H1 (cell line): ENCODE measurements around the gene RAB11FIP3. TPM values are rescaled to one million over a fixed set of nuclear protein-coding genes. Genes with fewer than 3 reads are reported as not detected.

Experiments
- CTCF ChIA-PET: fragments of 300-600 bp; sonication (Branson Sonifier 250); formaldehyde crosslinking; loops from one replicate; lab custom pipeline; 2021; ENCODE audit not compliant: partially characterized antibody; lab: Charles Lee
- POLR2A ChIA-PET: fragments of 300-600 bp; sonication (Branson Sonifier 250); formaldehyde crosslinking; loops from one replicate; lab custom pipeline; 2021; ENCODE audit warnings: inconsistent platforms; ENCODE audit not compliant: partially characterized antibody; lab: Charles Lee
- DNase-seq, 2 experiments: peaks; one replicate each; pipeline versions ENCODE4 v3.0.0 to v3.0.0-alpha.2; 2010 to 2022; ENCODE audit warnings: low spot score in 2 of 2, low read depth in 1 of 2, mixed read lengths in 1 of 2
- FAIRE-seq: peaks from 2 replicates; lab custom pipeline; 2011; peaks lifted over from hg19 to GRCh38; lab: Jason Lieb, UNC
- H2AFZ ChIP-seq: 2 replicates; pipeline ENCODE4 v1.8.1; 2012; ENCODE audit warnings: low read length, inconsistent platforms
- H2AK5ac ChIP-seq: 2 replicates; pipeline ENCODE4 v1.6.1; 2013; ENCODE audit warnings: low read depth, low read length
- H2BK120ac ChIP-seq: replicated peaks from 2 replicates; pipeline ENCODE3; 2013; ENCODE audit warnings: low read depth, low read length, inconsistent platforms
- H2BK12ac ChIP-seq: 2 replicates; pipeline ENCODE4 v1.6.1; 2013; ENCODE audit warnings: low read depth, low read length
- H2BK15ac ChIP-seq: 2 replicates; pipeline ENCODE4 v1.6.1; 2013; ENCODE audit warnings: low read length
- H2BK20ac ChIP-seq: 2 replicates; pipeline ENCODE4 v1.6.1; 2013; ENCODE audit warnings: low read length
- H2BK5ac ChIP-seq: 2 replicates; pipeline ENCODE4 v1.6.1; 2013; ENCODE audit warnings: low read depth, low read length
- H3K14ac ChIP-seq: 2 replicates; pipeline ENCODE4 v1.6.1; 2013; ENCODE audit warnings: inconsistent platforms; ENCODE audit not compliant: insufficient read length
- H3K18ac ChIP-seq: 2 replicates; pipeline ENCODE4 v1.6.1; 2013; ENCODE audit warnings: low read length; ENCODE audit errors: extremely low read depth
- H3K23ac ChIP-seq: 2 replicates; pipeline ENCODE4 v1.6.1; 2013; ENCODE audit warnings: inconsistent platforms; ENCODE audit not compliant: insufficient read length
- H3K23me2 ChIP-seq: 2 replicates; pipeline ENCODE4 v1.6.1; 2013; ENCODE audit warnings: low read depth, low read length
- H3K27ac ChIP-seq: 2 replicates; pipeline ENCODE4 v1.6.1; 2011; ENCODE audit warnings: low read depth, low read length, inconsistent platforms
- H3K27me3 ChIP-seq, 4 experiments: replicated peaks in 1 of 4; 1 replicate in 1 of 4; 2 replicates in 3 of 4; pipeline versions ENCODE4 v1.6.1 to v1.8.1; 2011 to 2013; ENCODE audit warnings: low read length in 3 of 4, mild to moderate bottlenecking in 3 of 4, inconsistent platforms in 2 of 4, mixed read lengths in 2 of 4, moderate library complexity in 1 of 4; ENCODE audit not compliant: control insufficient read depth in 3 of 4, insufficient read depth in 3 of 4; ENCODE audit errors: extremely low read depth in 1 of 4
- H3K36me3 ChIP-seq, 4 experiments: 2 replicates each; pipeline versions ENCODE4 v1.6.1 to v1.8.1; 2011 to 2013; ENCODE audit warnings: mild to moderate bottlenecking in 4 of 4, low read length in 3 of 4, moderate library complexity in 2 of 4, control low read depth in 1 of 4, inconsistent platforms in 1 of 4; ENCODE audit not compliant: insufficient read depth in 4 of 4, control insufficient read depth in 2 of 4
- H3K4ac ChIP-seq: replicated peaks from 2 replicates; pipeline ENCODE3; 2013; ENCODE audit warnings: low read length, low read depth, mixed read lengths, inconsistent platforms; ENCODE audit not compliant: insufficient read length
- H3K4me1 ChIP-seq, 4 experiments: replicated peaks in 1 of 4; 1 replicate in 1 of 4; 2 replicates in 3 of 4; pipeline versions ENCODE4 v1.6.1 to v1.8.1; 2011 to 2013; ENCODE audit warnings: low read length in 3 of 4, inconsistent platforms in 2 of 4, mixed read lengths in 1 of 4; ENCODE audit not compliant: insufficient read depth in 4 of 4, control insufficient read depth in 3 of 4
- H3K4me2 ChIP-seq, 2 experiments: 2 replicates each; pipeline versions ENCODE4 v1.6.1 to v1.8.1; 2011 to 2013; ENCODE audit warnings: low read depth in 2 of 2, low read length in 2 of 2, control low read depth in 1 of 2, inconsistent platforms in 1 of 2, mild to moderate bottlenecking in 1 of 2; ENCODE audit not compliant: insufficient read depth in 1 of 2
- H3K4me3 ChIP-seq, 4 experiments: fragments of 200-600, 300-600 bp in 1 of 4; sonication (generic), shearing (Covaris generic), sonication (Bioruptor Twin) in 1 of 4; 2 replicates each; pipeline versions ENCODE4 v1.5.1 to v1.8.1; 2011 to 2016; ENCODE audit warnings: low read length in 4 of 4, low read depth in 3 of 4, control low read depth in 2 of 4, inconsistent platforms in 2 of 4, mild to moderate bottlenecking in 2 of 4, mixed read lengths in 1 of 4, moderate library complexity in 1 of 4; ENCODE audit not compliant: insufficient read depth in 2 of 4; ENCODE audit errors: extremely low read depth in 1 of 4
- H3K56ac ChIP-seq: replicated peaks from 2 replicates; pipeline ENCODE3; 2013; ENCODE audit warnings: low read depth, mild to moderate bottlenecking, mixed read lengths, low read length, inconsistent platforms; ENCODE audit not compliant: insufficient read length
- H3K79me1 ChIP-seq: 2 replicates; pipeline ENCODE4 v1.6.1; 2013; ENCODE audit warnings: low read depth, low read length, control low read depth
- H3K79me2 ChIP-seq, 2 experiments: 2 replicates each; pipeline versions ENCODE4 v1.6.1 to v1.8.1; 2012 to 2013; ENCODE audit warnings: low read length in 2 of 2, mild to moderate bottlenecking in 2 of 2, inconsistent platforms in 1 of 2; ENCODE audit not compliant: insufficient read depth in 2 of 2, control insufficient read depth in 1 of 2
- H3K9ac ChIP-seq, 4 experiments: replicated peaks in 1 of 4; 1 replicate in 1 of 4; 2 replicates in 3 of 4; pipeline versions ENCODE4 v1.6.1 to v1.8.1; 2011 to 2013; ENCODE audit warnings: low read depth in 3 of 4, low read length in 3 of 4, control low read depth in 2 of 4, mild to moderate bottlenecking in 2 of 4, moderate library complexity in 2 of 4, inconsistent platforms in 1 of 4; ENCODE audit errors: extremely low read depth in 1 of 4
- H3K9me3 ChIP-seq, 2 experiments: 2 replicates each; pipeline versions ENCODE4 v1.6.1 to v1.8.1; 2012 to 2013; ENCODE audit warnings: mild to moderate bottlenecking in 2 of 2, moderate library complexity in 2 of 2, control low read depth in 1 of 2, inconsistent platforms in 1 of 2, low read depth in 1 of 2, low read length in 1 of 2, mixed read lengths in 1 of 2; ENCODE audit not compliant: insufficient read depth in 2 of 2
- H4K20me1 ChIP-seq, 2 experiments: replicated peaks in 1 of 2; 2 replicates each; pipeline versions ENCODE3 to v1.8.1; 2011 to 2013; ENCODE audit warnings: inconsistent platforms in 2 of 2, low read length in 2 of 2, mild to moderate bottlenecking in 1 of 2; ENCODE audit not compliant: insufficient read depth in 2 of 2, control insufficient read depth in 1 of 2
- H4K5ac ChIP-seq: 2 replicates; pipeline ENCODE4 v1.6.1; 2013; ENCODE audit warnings: low read length, low read depth, mixed read lengths, inconsistent platforms; ENCODE audit not compliant: insufficient read length
- H4K8ac ChIP-seq: 2 replicates; pipeline ENCODE4 v1.8.0; 2013; ENCODE audit warnings: mild to moderate bottlenecking, moderate library complexity, low read length, inconsistent platforms; ENCODE audit not compliant: insufficient read depth; ENCODE audit errors: extremely low read depth
- H4K91ac ChIP-seq: replicated peaks from 2 replicates; pipeline ENCODE3; 2013; ENCODE audit warnings: low read length, mixed read lengths, inconsistent platforms; ENCODE audit not compliant: insufficient read length
- CTBP2 ChIP-seq: IDR thresholded peaks from 2 replicates; pipeline ENCODE4 v1.7.0; 2011; ENCODE audit warnings: borderline replicate concordance, mild to moderate bottlenecking, moderate library complexity, mixed read lengths, low read length; ENCODE audit not compliant: insufficient read depth, insufficient read length
- RNF2 ChIP-seq: fragments of 200-900, 300-1000 bp; sonication (generic); IDR thresholded peaks from 2 replicates; pipeline ENCODE4 v1.7.1; 2016; ENCODE audit warnings: borderline replicate concordance, low read depth, mild to moderate bottlenecking, antibody characterized with exemption, low read length; ENCODE audit not compliant: poor library complexity, severe bottlenecking; ENCODE audit errors: missing control alignments
- WGBS, 2 experiments: shearing (Covaris generic) in 1 of 2; methylation state at CpG; one replicate each; pipeline versions ENCODE4 v1.1.6 to v1.1.7; 2013 to 2015; ENCODE audit warnings: low lambda C conversion rate in 2 of 2, mixed read lengths in 2 of 2, inconsistent platforms in 1 of 2, low coverage in 1 of 2, missing lambda C conversion rate in 1 of 2; ENCODE audit not compliant: insufficient replicate concordance in 2 of 2, insufficient coverage in 1 of 2, insufficient read length in 1 of 2; ENCODE audit errors: extremely low coverage in 1 of 2, missing lambda C conversion rate in 1 of 2; 5-methylcytosine and 5-hydroxymethylcytosine counted together
- polyA plus RNA-seq, 7 experiments: library from polyadenylated mRNA; depleted of rRNA in 3 of 7; stranded (reverse) in 5 of 7; unstranded in 2 of 7; fragments of >200 nt in 5 of 7; fragments of 200-250 nt in 2 of 7; gene quantifications; 1 replicate in 5 of 7; 2 replicates in 1 of 7; 4 replicates in 1 of 7; pipeline versions ENCODE4 v1.2.1 to v1.2.3, GENCODE V29; 2011 to 2013; ENCODE audit warnings: missing spikeins in 2 of 7, mixed read lengths in 2 of 7
- total RNA-seq: library from RNA; stranded (reverse); fragmentation: NEBNext Ultra II Directional; extraction: Animal tissue kit (Norgen Biotek cat#: 25700); gene quantifications from 2 replicates; pipeline ENCODE4 v1.2.1, GENCODE V29; 2021

Gene RAB11FIP3
- total and polyA plus RNA-seq, 2 of the 8 experiments (the other 6 are each of a cell fraction or from before 2014, with no cell fraction given) = 9.3 to 35.2 TPM

GRCh38 chr16:496097-496886, 70.8 kb downstream of the RAB11FIP3 start:
- Histone ChIP-seq H3K79me2 (no peaks in the 10 kb centered on the region), H3K9me3 (no peaks in the 10 kb centered on the region), H3K18ac (no peak overlapping the region), H4K91ac (no peak overlapping the region), H3K27me3 (no peaks in the 10 kb centered on the region), H4K8ac (no peak overlapping the region), H2BK5ac (no peak overlapping the region), H3K4me2 (no peak overlapping the region), H3K36me3 (no peaks in the 10 kb centered on the region), H3K23ac (no peak overlapping the region), H2BK15ac (no peak overlapping the region), H3K14ac (no peak overlapping the region), H3K4me1 (peaks cover under 1 to 6% (median 4%) of the 10 kb centered on the region in 4 experiments), H2BK120ac (no peak overlapping the region), H2BK20ac (no peak overlapping the region), H4K5ac (no peak overlapping the region), H3K9ac (no peak overlapping the region), H3K4ac (no peak overlapping the region), H3K4me3 (no peak overlapping the region), H2AFZ (no peak overlapping the region), H3K23me2 (no peaks in the 10 kb centered on the region), H2BK12ac (no peak overlapping the region), H3K56ac (no peak overlapping the region), H3K27ac (peak overlapping the region; percentile 29; the same call in 1 of the 2 replicates), H4K20me1 (peaks cover 0 to 3% of the 10 kb centered on the region in 2 experiments), H2AK5ac (no peak overlapping the region), H3K79me1 (no peaks in the 10 kb centered on the region)
- ChIA-PET POLR2A (interaction anchor here (0.7 to 2.1 kb wide), 5 partner anchors 14 to 112 kb away, joined by 3 to 8 read pairs (median 3); no protein-coding TSS in a partner anchor), CTCF (interaction anchor here (0.7 to 3.7 kb wide), 21 partner anchors 9 to 142 kb away, joined by 3 to 24 read pairs (median 5); partner anchors contain the start of gene RAB11FIP3)
- FAIRE-seq (no peak), DNase-seq (no peak)
- WGBS, 2 experiments = 94% methylated on average over 21 of the region's 21 CpGs; no CpG with 5 or more reads in 1 of the 2 experiments
- TF ChIP-seq CTBP2 (no peak), RNF2 (no peak)
